ENCODE data around the gene BARX2.

- TF ChIP-seq, protein P1, sequence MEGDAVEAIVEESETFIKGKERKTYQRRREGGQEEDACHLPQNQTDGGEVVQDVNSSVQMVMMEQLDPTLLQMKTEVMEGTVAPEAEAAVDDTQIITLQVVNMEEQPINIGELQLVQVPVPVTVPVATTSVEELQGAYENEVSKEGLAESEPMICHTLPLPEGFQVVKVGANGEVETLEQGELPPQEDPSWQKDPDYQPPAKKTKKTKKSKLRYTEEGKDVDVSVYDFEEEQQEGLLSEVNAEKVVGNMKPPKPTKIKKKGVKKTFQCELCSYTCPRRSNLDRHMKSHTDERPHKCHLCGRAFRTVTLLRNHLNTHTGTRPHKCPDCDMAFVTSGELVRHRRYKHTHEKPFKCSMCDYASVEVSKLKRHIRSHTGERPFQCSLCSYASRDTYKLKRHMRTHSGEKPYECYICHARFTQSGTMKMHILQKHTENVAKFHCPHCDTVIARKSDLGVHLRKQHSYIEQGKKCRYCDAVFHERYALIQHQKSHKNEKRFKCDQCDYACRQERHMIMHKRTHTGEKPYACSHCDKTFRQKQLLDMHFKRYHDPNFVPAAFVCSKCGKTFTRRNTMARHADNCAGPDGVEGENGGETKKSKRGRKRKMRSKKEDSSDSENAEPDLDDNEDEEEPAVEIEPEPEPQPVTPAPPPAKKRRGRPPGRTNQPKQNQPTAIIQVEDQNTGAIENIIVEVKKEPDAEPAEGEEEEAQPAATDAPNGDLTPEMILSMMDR (IDR thresholded peaks at IDR 0.05) = no peak
- TF ChIP-seq EZH2 (IDR thresholded peaks at IDR 0.05; ENCODE audit: borderline replicate concordance, insufficient read depth, low read depth, low read length, poor library complexity, severe bottlenecking) = no peak
These were observed 50.4 kb downstream of the BARX2 start for GRCh38 chr11:129426038-129426437.
